Stimulated activated CD4-positive, alpha-beta T cell treated with anti-CD3 and anti-CD28 coated beads, Interleukin-4, amount 100 ng/mL, for 1 hour (primary cell): ENCODE measurements around the gene NOL4L.

Source experiments
- DNase-seq: peaks from one replicate; pipeline ENCODE4 v3.0.0-alpha.2; 2020

NOL4L gene

GRCh38 chr20:32521780-32522525, 63.2 kb downstream of the NOL4L start:
- peak; percentile 73 for DNase-seq

GRCh38 chr20:32520927-32521203, 64.3 kb downstream of the NOL4L start:
- no peak for DNase-seq

GRCh38 chr20:32519381-32519730, 65.8 kb downstream of the NOL4L start:
- no peak for DNase-seq

GRCh38 chr20:32518593-32519380, 66.3 kb downstream of the NOL4L start:
- DNase-seq = no peak

- DNase-seq = no peak
Measured at GRCh38 chr20:32517914-32518592, 67.1 kb downstream of the NOL4L start.

GRCh38 chr20:32517518-32517873, 67.6 kb downstream of the NOL4L start:
- no peak for DNase-seq

GRCh38 chr20:32516583-32517517, 68.3 kb downstream of the NOL4L start:
- no peak for DNase-seq

- no peak for DNase-seq
Measured at GRCh38 chr20:32515631-32516101, 69.5 kb downstream of the NOL4L start.

- no peak for DNase-seq
Measured at GRCh38 chr20:32514760-32515159, 70.4 kb downstream of the NOL4L start.

- DNase-seq = no peak
Measured at GRCh38 chr20:32513031-32513866, 71.9 kb downstream of the NOL4L start.

- DNase-seq = no peak
Measured at GRCh38 chr20:32512047-32512385, 73.1 kb downstream of the NOL4L start.

GRCh38 chr20:32511358-32512046, 73.6 kb downstream of the NOL4L start:
- no peak for DNase-seq

GRCh38 chr20:32510601-32511357, 74.4 kb downstream of the NOL4L start:
- no peak for DNase-seq

- DNase-seq = no peak
Measured at GRCh38 chr20:32510120-32510600, 75.0 kb downstream of the NOL4L start.

GRCh38 chr20:32509639-32510066, 75.5 kb downstream of the NOL4L start:
- no peak for DNase-seq

- no peak for DNase-seq
Measured at GRCh38 chr20:32508775-32509119, 76.4 kb downstream of the NOL4L start.

- DNase-seq = no peak
Measured at GRCh38 chr20:32507998-32508774, 76.9 kb downstream of the NOL4L start.

- no peak for DNase-seq
Measured at GRCh38 chr20:32506721-32507120, 78.4 kb downstream of the NOL4L start.

GRCh38 chr20:32505723-32506473, 79.2 kb downstream of the NOL4L start:
- no peak for DNase-seq
